B cell (primary cell): Measurements from ENCODE around the gene CCDC70. TPM values are rescaled to one million over a fixed set of nuclear protein-coding genes. Genes with fewer than 3 reads are reported as not detected.

Experiments used
- ATAC-seq: fragments of 200-7000 bp; cut with Tn5 transposase; one replicate; pipeline ENCODE4 v1.10.0; 2021; ENCODE audit warnings: low read depth, mild to moderate bottlenecking, moderate number of reproducible peaks, moderate library complexity
- CTCF ChIA-PET: fragments of 350-600 bp; sonication (Branson Sonifier 250); formaldehyde crosslinking; loops from one replicate; lab custom pipeline; 2021; ENCODE audit warnings: antibody characterized with exemption, inconsistent platforms; lab: Charles Lee
- POLR2A ChIA-PET: fragments of 350-600 bp; sonication (Branson Sonifier 250); formaldehyde crosslinking; loops from one replicate; lab custom pipeline; 2021; ENCODE audit warnings: antibody characterized with exemption; lab: Charles Lee
- DNase-seq: peaks from one replicate; pipeline ENCODE4 v3.0.0; 2013
- H2AFZ ChIP-seq: 2 replicates; pipeline ENCODE4 v1.6.1; 2012; ENCODE audit warnings: mild to moderate bottlenecking, low read depth, low read length; ENCODE audit not compliant: insufficient read depth, poor library complexity, severe bottlenecking
- H3K27ac ChIP-seq, 2 donors: 1 replicate in 1 of 2; 2 replicates in 1 of 2; pipeline ENCODE4 v1.5.1; 2012 to 2013; ENCODE audit warnings: low read length in 2 of 2, mild to moderate bottlenecking in 2 of 2, moderate library complexity in 1 of 2
- H3K27me3 ChIP-seq, 4 experiments: fragments of 200-600 bp in 1 of 4; sonication (generic) in 1 of 4; replicated peaks in 1 of 4; 1 replicate in 2 of 4; 2 replicates in 2 of 4; pipeline versions ENCODE4 v1.6.1 to v1.7.0; 2013 to 2016; ENCODE audit warnings: low read length in 3 of 4, mild to moderate bottlenecking in 2 of 4, mixed read lengths in 1 of 4, moderate library complexity in 1 of 4; ENCODE audit not compliant: insufficient read depth in 4 of 4, control insufficient read depth in 3 of 4; ENCODE audit errors: control extremely low read depth in 1 of 4
- H3K36me3 ChIP-seq, 2 experiments: replicated peaks in 1 of 2; 1 replicate in 1 of 2; 2 replicates in 1 of 2; pipeline versions ENCODE4 v1.6.1 to v1.7.1; 2013; ENCODE audit warnings: low read length in 1 of 2; ENCODE audit not compliant: insufficient read depth in 2 of 2, control insufficient read depth in 1 of 2; ENCODE audit errors: control extremely low read depth in 1 of 2, extremely low read depth in 1 of 2
- H3K4me1 ChIP-seq, 2 donors: fragments of 200-600 bp in 1 of 2; sonication (generic) in 1 of 2; 1 replicate in 1 of 2; 2 replicates in 1 of 2; pipeline versions ENCODE4 v1.5.1 to v1.6.1; 2013 to 2017; ENCODE audit warnings: low read length in 2 of 2; ENCODE audit not compliant: control insufficient read depth in 2 of 2, insufficient read depth in 2 of 2
- H3K4me2 ChIP-seq: replicated peaks from 2 replicates; pipeline ENCODE3; 2012; ENCODE audit warnings: mild to moderate bottlenecking, low read depth, low read length; ENCODE audit not compliant: poor library complexity, severe bottlenecking
- H3K4me3 ChIP-seq, 5 experiments: fragments of 200-600 bp in 1 of 5; sonication (generic) in 1 of 5; 1 replicate in 3 of 5; 2 replicates in 2 of 5; pipeline versions ENCODE4 v1.5.1 to v1.7.0; 2011 to 2016; ENCODE audit warnings: low read length in 4 of 5, mild to moderate bottlenecking in 4 of 5, low read depth in 2 of 5, control low read depth in 1 of 5, moderate library complexity in 1 of 5; ENCODE audit not compliant: insufficient read depth in 1 of 5; ENCODE audit errors: control extremely low read depth in 1 of 5, extremely low read depth in 1 of 5
- H3K79me2 ChIP-seq: fragments of 200-600 bp; sonication (generic); one replicate; pipeline ENCODE4 v1.6.0; 2016; ENCODE audit warnings: low read length; ENCODE audit not compliant: control insufficient read depth, insufficient read depth
- H3K9ac ChIP-seq: fragments of 200-600 bp; sonication (generic); 2 replicates; pipeline ENCODE4 v1.6.1; 2017; ENCODE audit warnings: mild to moderate bottlenecking, low read length, moderate library complexity
- H3K9me3 ChIP-seq, 3 donors: one replicate each; pipeline versions ENCODE4 v1.6.1 to v1.7.1; 2013; ENCODE audit warnings: low read length in 2 of 3; ENCODE audit not compliant: control insufficient read depth in 2 of 3, insufficient read depth in 1 of 3; ENCODE audit errors: control extremely low read depth in 1 of 3
- H4K20me1 ChIP-seq: 2 replicates; pipeline ENCODE4 v1.6.0; 2012; ENCODE audit warnings: mild to moderate bottlenecking, low read length; ENCODE audit not compliant: insufficient read depth, control insufficient read depth, poor library complexity, severe bottlenecking
- H3K27ac Mint-ChIP-seq: one replicate; pipeline ENCODE4 v1.8.0; 2021; ENCODE audit warnings: mixed read lengths
- H3K27me3 Mint-ChIP-seq: one replicate; pipeline ENCODE4 v1.8.0; 2021; ENCODE audit warnings: mixed read lengths
- H3K4me1 Mint-ChIP-seq: one replicate; pipeline ENCODE4 v1.8.0; 2021; ENCODE audit warnings: mixed read lengths
- H3K4me3 Mint-ChIP-seq: one replicate; pipeline ENCODE4 v1.8.0; 2021; ENCODE audit warnings: mixed read lengths
- H3K9me3 Mint-ChIP-seq: one replicate; pipeline ENCODE4 v1.8.0; 2022; ENCODE audit warnings: mixed read lengths; ENCODE audit not compliant: insufficient read depth
- CTCF ChIP-seq: fragments of 200-600 bp; IDR thresholded peaks from one replicate; pipeline ENCODE4 v1.8.0; 2022; ENCODE audit warnings: antibody characterized with exemption, mild to moderate bottlenecking
- EZH2 ChIP-seq: IDR thresholded peaks from 2 replicates; pipeline ENCODE4 v1.6.1; 2012; ENCODE audit warnings: borderline replicate concordance, low read depth, mild to moderate bottlenecking, moderate library complexity, low read length; ENCODE audit not compliant: insufficient read depth, poor library complexity, severe bottlenecking
- WGBS: methylation state at CpG from one replicate; pipeline ENCODE4 v1.1.5; 2013; ENCODE audit warnings: missing lambda C conversion rate; ENCODE audit not compliant: insufficient coverage; 5-methylcytosine and 5-hydroxymethylcytosine counted together
- intact Hi-C: fragments of 100-400 bp; cut with micrococcal nuclease; formaldehyde crosslinking; loops from one replicate; pipeline ENCODE4 v1.10.0; 2022
- polyA plus RNA-seq: library from polyadenylated mRNA; depleted of rRNA; stranded (reverse); fragments of >200 nt; gene quantifications from 2 replicates; pipeline ENCODE4 v1.2.3, GENCODE V29; 2012
- total RNA-seq, 2 donors: library from RNA; stranded (reverse); fragments of 120-200 nt in 1 of 2; gene quantifications; 1 replicate in 1 of 2; 2 replicates in 1 of 2; pipeline versions ENCODE4 v1.2.3 to v1.2.4, GENCODE V29; 2013 to 2022

CCDC70 gene
- total and polyA plus RNA-seq, 2 donors (not counting 1 experiment from before 2014, with no cell fraction given), result not detected

GRCh38 chr13:51900471-51900870 is 38.7 kb downstream of the CCDC70 start:
- Histone ChIP-seq H3K4me3 (no peak overlapping the region), H3K4me1 (no peaks in the 10 kb centered on the region), H3K9me3 (no peaks in the 10 kb centered on the region), H4K20me1 (no peaks in the 10 kb centered on the region), H3K4me2 (no peak overlapping the region), H2AFZ (no peak overlapping the region), H3K27me3 (peaks cover 0 to 8% (median 0%) of the 10 kb centered on the region in 4 experiments), H3K27ac (no peak overlapping the region), H3K36me3 (no peaks in the 10 kb centered on the region), H3K79me2 (no peaks in the 10 kb centered on the region), H3K9ac (no peak overlapping the region)
- no peak for DNase-seq
- ChIA-PET POLR2A (no interaction called here), CTCF (no interaction called here)
- no CpG with 5 or more reads among the region's 1 CpG for WGBS
- no peak for ATAC-seq
- H3K27ac Mint-ChIP-seq, result no peak overlapping the region
- no peaks in the 10 kb centered on the region for H3K4me1 Mint-ChIP-seq
- no peaks in the 10 kb centered on the region for H3K9me3 Mint-ChIP-seq
- intact Hi-C loops, result no loop called here
- no peak overlapping the region for H3K4me3 Mint-ChIP-seq
- H3K27me3 Mint-ChIP-seq, result peaks cover 11% of the 10 kb centered on the region
- TF ChIP-seq EZH2, result no peak
- TF ChIP-seq CTCF, result no peak

GRCh38 chr13:51902776-51903175 is 41.0 kb downstream of the CCDC70 start:
- Mint-ChIP-seq H3K27me3 (peaks cover 3% of the 10 kb centered on the region), H3K9me3 (no peaks in the 10 kb centered on the region), H3K4me3 (no peak overlapping the region), H3K4me1 (no peaks in the 10 kb centered on the region), H3K27ac (no peak overlapping the region)
- H3K79me2 ChIP-seq, result no peaks in the 10 kb centered on the region
- H2AFZ ChIP-seq, result no peak overlapping the region
- H3K36me3 ChIP-seq, result no peaks in the 10 kb centered on the region
- no peaks in the 10 kb centered on the region for H3K9me3 ChIP-seq
- no peak overlapping the region for H3K9ac ChIP-seq
- H3K27ac ChIP-seq, result no peak overlapping the region
- intact Hi-C loops, result no loop called here
- POLR2A ChIA-PET, result no interaction called here
- DNase-seq (no peak), ATAC-seq (no peak)
- WGBS, result 80% methylated on average over 2 of the region's 4 CpGs
- no peak overlapping the region for H3K4me2 ChIP-seq
- TF ChIP-seq EZH2 (no peak), CTCF (no peak)
- no peaks in the 10 kb centered on the region for H3K27me3 ChIP-seq
- no peaks in the 10 kb centered on the region for H3K4me1 ChIP-seq
- CTCF ChIA-PET, result no interaction called here
- no peak overlapping the region for H3K4me3 ChIP-seq
- no peaks in the 10 kb centered on the region for H4K20me1 ChIP-seq
